ENCODE data around the gene PDE2A. TPM values are rescaled to one million over a fixed set of nuclear protein-coding genes. Genes with fewer than 3 reads are reported as not detected.

The PDE2A gene
- total RNA-seq, 2 experiments from 2014 or later: 0.67 to 0.75 TPM

DNA sequence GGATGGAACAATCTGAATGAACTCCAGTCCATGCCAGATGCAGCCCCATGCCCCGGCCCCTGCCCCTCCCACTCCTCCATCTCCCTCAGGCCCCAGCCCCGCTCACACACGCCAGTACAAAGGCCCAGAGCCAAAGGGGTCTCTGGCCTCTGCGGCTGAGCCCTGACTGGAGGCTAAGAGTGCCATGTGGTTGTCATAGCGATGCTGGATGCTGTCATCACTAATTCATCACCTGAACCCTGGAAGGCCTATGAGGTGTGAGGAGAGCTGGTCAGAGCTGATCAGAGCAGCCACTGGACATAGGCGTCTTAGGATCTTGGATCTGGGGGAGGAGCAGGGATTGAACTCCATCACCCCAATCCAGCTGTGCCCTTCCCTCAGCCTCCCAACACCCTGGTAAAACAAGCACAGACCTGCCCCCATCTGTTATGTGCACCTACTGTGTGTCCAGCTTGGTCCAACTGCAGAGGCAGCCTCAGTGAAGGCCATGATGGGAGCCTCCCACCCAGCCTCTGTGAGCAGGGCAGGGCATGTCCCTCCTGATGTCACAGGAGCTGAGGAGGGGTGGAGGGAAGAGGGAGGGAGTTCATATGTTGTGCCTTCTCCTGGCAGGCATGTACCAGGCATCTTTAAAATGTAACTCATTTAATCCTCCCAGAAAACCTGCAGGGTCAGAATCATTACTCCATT, 16.7 kb downstream of the PDE2A start:
- CTCF ChIA-PET: interaction anchor here (1.1 to 3.6 kb wide), 3 partner anchors 8 to 27 kb away, joined by 3 to 14 read pairs (median 3); no protein-coding TSS in a partner anchor
- Mint-ChIP-seq H3K4me3 (no peak overlapping the region), H3K27me3 (peaks cover 27% of the 10 kb centered on the region), H3K9me3 (ENCODE audit: low read depth) (no peaks in the 10 kb centered on the region), H3K27ac (no peak overlapping the region), H3K4me1 (no peaks in the 10 kb centered on the region), H3K36me3 (no peaks in the 10 kb centered on the region)
- ATAC-seq (no peak), DNase-seq (no peak)

GRCh38 chr11:72655896-72656464, 18.2 kb downstream of the PDE2A start:
- H3K36me3 Mint-ChIP-seq: no peaks in the 10 kb centered on the region
- H3K4me3 Mint-ChIP-seq: no peak overlapping the region
- DNase-seq (no peak), ATAC-seq (no peak)
- H3K27ac Mint-ChIP-seq: no peak overlapping the region
- CTCF ChIA-PET: interaction anchor here (0.7 kb wide), 1 partner anchor 17 kb away, joined by 3 read pairs; no protein-coding TSS in a partner anchor
- peaks cover 20% of the 10 kb centered on the region for H3K27me3 Mint-ChIP-seq
- H3K4me1 Mint-ChIP-seq: no peaks in the 10 kb centered on the region
- H3K9me3 Mint-ChIP-seq (ENCODE audit: low read depth): no peaks in the 10 kb centered on the region

DNA sequence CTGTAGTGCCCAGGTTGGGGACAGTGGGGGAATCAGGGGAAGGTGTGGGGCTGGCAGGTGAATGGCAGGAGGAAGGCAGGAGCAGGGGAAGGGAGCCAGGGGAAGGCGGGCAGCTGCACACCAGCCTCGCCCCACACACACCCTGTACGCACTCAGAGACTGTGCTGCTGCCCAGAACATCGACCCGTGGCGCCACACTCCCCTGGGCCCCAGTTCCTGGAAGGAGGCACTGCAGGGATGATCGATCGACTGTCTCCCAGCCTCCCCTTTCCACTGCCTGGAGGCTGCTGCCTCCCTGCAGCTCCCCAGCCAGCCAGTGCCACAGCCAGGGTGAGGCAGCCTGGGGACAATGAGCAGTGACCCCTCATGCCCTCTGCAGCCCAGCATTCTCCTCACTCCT, 19.2 kb downstream of the PDE2A start:
- DNase-seq (no peak), ATAC-seq (no peak)
- no peaks in the 10 kb centered on the region for H3K9me3 Mint-ChIP-seq (ENCODE audit: low read depth)
- no peak overlapping the region for H3K27ac Mint-ChIP-seq
- no peak overlapping the region for H3K4me3 Mint-ChIP-seq
- H3K36me3 Mint-ChIP-seq: no peaks in the 10 kb centered on the region
- CTCF ChIA-PET: interaction anchor here (1.1 to 1.4 kb wide), 2 partner anchors 14 to 67 kb away, joined by 3 read pairs; no protein-coding TSS in a partner anchor
- H3K4me1 Mint-ChIP-seq: no peaks in the 10 kb centered on the region
- H3K27me3 Mint-ChIP-seq: peaks cover 17% of the 10 kb centered on the region

GRCh38 chr11:72653649-72654048, 20.6 kb downstream of the PDE2A start:
- ATAC-seq (no peak), DNase-seq (no peak)
- H3K4me3 Mint-ChIP-seq: no peak overlapping the region
- CTCF ChIA-PET: interaction anchor here (1.1 to 1.4 kb wide), 2 partner anchors 66 to 183 kb away, joined by 3 read pairs; no protein-coding TSS in a partner anchor
- no peaks in the 10 kb centered on the region for H3K36me3 Mint-ChIP-seq
- H3K4me1 Mint-ChIP-seq: no peaks in the 10 kb centered on the region
- no peaks in the 10 kb centered on the region for H3K9me3 Mint-ChIP-seq (ENCODE audit: low read depth)
- peaks cover 8% of the 10 kb centered on the region for H3K27me3 Mint-ChIP-seq
- no peak overlapping the region for H3K27ac Mint-ChIP-seq

GRCh38 chr11:72652873-72653630, 21.2 kb downstream of the PDE2A start:
- ATAC-seq: no peak
- Mint-ChIP-seq H3K27ac (no peak overlapping the region), H3K36me3 (no peaks in the 10 kb centered on the region), H3K4me3 (no peak overlapping the region), H3K9me3 (ENCODE audit: low read depth) (no peaks in the 10 kb centered on the region), H3K27me3 (peaks cover 4% of the 10 kb centered on the region), H3K4me1 (no peaks in the 10 kb centered on the region)
- no peak for DNase-seq
- CTCF ChIA-PET: interaction anchor here (1.1 to 1.5 kb wide), 3 partner anchors 15 to 182 kb away, joined by 3 to 5 read pairs (median 5); no protein-coding TSS in a partner anchor

GRCh38 chr11:72652133-72652532, 22.1 kb downstream of the PDE2A start:
- Mint-ChIP-seq H3K4me1 (no peaks in the 10 kb centered on the region), H3K9me3 (ENCODE audit: low read depth) (no peaks in the 10 kb centered on the region), H3K36me3 (no peaks in the 10 kb centered on the region), H3K27me3 (peaks cover 4% of the 10 kb centered on the region), H3K27ac (no peak overlapping the region), H3K4me3 (no peak overlapping the region)
- ATAC-seq (no peak), DNase-seq (no peak)
- CTCF ChIA-PET: interaction anchor here (1.2 to 1.5 kb wide), 2 partner anchors 16 to 32 kb away, joined by 5 read pairs; no protein-coding TSS in a partner anchor

- CTCF ChIA-PET: interaction anchor here (1.0 to 9.0 kb wide), 4 partner anchors 8 to 178 kb away, joined by 3 to 158 read pairs (median 4); no protein-coding TSS in a partner anchor
- Mint-ChIP-seq H3K4me1 (no peaks in the 10 kb centered on the region), H3K4me3 (no peak overlapping the region), H3K27me3 (peaks cover 4% of the 10 kb centered on the region), H3K36me3 (no peaks in the 10 kb centered on the region), H3K27ac (no peak overlapping the region), H3K9me3 (ENCODE audit: low read depth) (no peaks in the 10 kb centered on the region)
- ATAC-seq (no peak), DNase-seq (no peak)
Measured at GRCh38 chr11:72649215-72649976, 24.8 kb downstream of the PDE2A start.

- DNase-seq: no peak
- H3K36me3 Mint-ChIP-seq: no peaks in the 10 kb centered on the region
- H3K27me3 Mint-ChIP-seq: peaks cover 6% of the 10 kb centered on the region
- CTCF ChIA-PET: interaction anchor here (1.0 to 9.0 kb wide), 5 partner anchors 9 to 203 kb away, joined by 3 to 158 read pairs (median 4); no protein-coding TSS in a partner anchor
- H3K4me3 Mint-ChIP-seq: no peak overlapping the region
- H3K9me3 Mint-ChIP-seq (ENCODE audit: low read depth): no peaks in the 10 kb centered on the region
- H3K4me1 Mint-ChIP-seq: peaks cover 2% of the 10 kb centered on the region
- no peak overlapping the region for H3K27ac Mint-ChIP-seq
- ATAC-seq: no peak
Measured at GRCh38 chr11:72648384-72649136, 25.7 kb downstream of the PDE2A start.

GRCh38 chr11:72647882-72648281, 26.3 kb downstream of the PDE2A start:
- Mint-ChIP-seq H3K9me3 (ENCODE audit: low read depth) (no peaks in the 10 kb centered on the region), H3K4me1 (peaks cover 2% of the 10 kb centered on the region), H3K27me3 (peaks cover 4% of the 10 kb centered on the region), H3K27ac (no peak overlapping the region), H3K36me3 (no peaks in the 10 kb centered on the region), H3K4me3 (no peak overlapping the region)
- DNase-seq: no peak
- CTCF ChIA-PET: interaction anchor here (1.0 to 9.0 kb wide), 3 partner anchors 20 to 202 kb away, joined by 4 to 158 read pairs (median 5); no protein-coding TSS in a partner anchor
- ATAC-seq: no peak

DNA sequence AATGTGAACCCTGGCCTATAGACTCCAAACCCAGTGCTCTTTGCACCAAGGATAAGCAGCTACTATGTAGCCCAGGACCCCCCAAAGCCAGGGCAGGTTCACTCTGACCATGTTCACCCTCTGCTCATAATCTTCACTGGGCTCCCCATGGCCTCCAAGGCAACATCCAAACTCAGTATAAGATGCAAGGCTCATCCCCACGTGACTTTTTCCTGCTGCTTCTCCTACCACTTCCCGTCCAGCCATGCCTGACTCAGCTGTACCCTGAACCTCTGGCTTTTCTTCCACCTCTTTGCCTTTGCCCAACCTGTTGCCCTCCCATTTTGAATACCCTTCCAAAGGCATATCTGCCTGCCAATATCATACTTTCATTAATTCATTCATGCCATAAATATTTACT, 27.8 kb downstream of the PDE2A start:
- Mint-ChIP-seq H3K4me3 (no peak overlapping the region), H3K4me1 (peaks cover 2% of the 10 kb centered on the region), H3K36me3 (no peaks in the 10 kb centered on the region), H3K27me3 (peaks cover 4% of the 10 kb centered on the region), H3K9me3 (ENCODE audit: low read depth) (no peaks in the 10 kb centered on the region), H3K27ac (no peak overlapping the region)
- CTCF ChIA-PET: interaction anchor here (0.7 to 9.0 kb wide), 4 partner anchors 38 to 231 kb away, joined by 3 to 158 read pairs (median 18); no protein-coding TSS in a partner anchor
- DNase-seq (no peak), ATAC-seq (no peak)

GRCh38 chr11:72646024-72646423, 28.2 kb downstream of the PDE2A start:
- ATAC-seq: no peak
- peaks cover 4% of the 10 kb centered on the region for H3K27me3 Mint-ChIP-seq
- H3K4me3 Mint-ChIP-seq: no peak overlapping the region
- CTCF ChIA-PET: interaction anchor here (0.7 to 9.0 kb wide), 6 partner anchors 25 to 231 kb away, joined by 3 to 158 read pairs (median 10); no protein-coding TSS in a partner anchor
- no peak overlapping the region for H3K27ac Mint-ChIP-seq
- no peaks in the 10 kb centered on the region for H3K36me3 Mint-ChIP-seq
- no peak for DNase-seq
- no peaks in the 10 kb centered on the region for H3K9me3 Mint-ChIP-seq (ENCODE audit: low read depth)
- peaks cover 2% of the 10 kb centered on the region for H3K4me1 Mint-ChIP-seq

- ATAC-seq (no peak), DNase-seq (no peak)
- CTCF ChIA-PET: interaction anchor here (0.7 to 9.0 kb wide), 17 partner anchors 13 to 181 kb away, joined by 3 to 158 read pairs (median 3); no protein-coding TSS in a partner anchor
- Mint-ChIP-seq H3K27me3 (peaks cover 4% of the 10 kb centered on the region), H3K4me3 (no peak overlapping the region), H3K9me3 (ENCODE audit: low read depth) (no peaks in the 10 kb centered on the region), H3K36me3 (no peaks in the 10 kb centered on the region), H3K27ac (no peak overlapping the region), H3K4me1 (peaks cover 2% of the 10 kb centered on the region)
Measured at GRCh38 chr11:72643547-72643946, 30.7 kb downstream of the PDE2A start.

Measured in activated CD8-positive, alpha-beta memory T cell treated with anti-CD3 and anti-CD28 coated beads, Interleukin-2, amount 10 ng/mL, durations not matched to agents 7 days and 5 days (primary cell).